NT2/D1 (cell line): Measurements from ENCODE around the gene MMD.

Source experiments
- SUZ12 ChIP-seq: IDR thresholded peaks from 2 replicates; pipeline ENCODE4 v1.6.1; 2011; ENCODE audit not compliant: insufficient read length, insufficient read depth; ENCODE audit errors: extremely low read depth
- YY1 ChIP-seq: IDR thresholded peaks from 2 replicates; pipeline ENCODE4 v1.6.1; 2011; ENCODE audit not compliant: insufficient read length, insufficient read depth
- ZNF274 ChIP-seq: IDR thresholded peaks from 2 replicates; pipeline ENCODE4 v1.6.1; 2011; ENCODE audit warnings: mild to moderate bottlenecking, low read depth, low read length

GRCh38 chr17:55450232-55450825 lies 28.7 kb upstream of the MMD start:
- TF ChIP-seq YY1 (no peak), ZNF274 (no peak), SUZ12 (no peak)
